ENCODE data around the gene DYNC2H1.

GRCh38 chr11:103413266-103413888 lies 304.2 kb downstream of the DYNC2H1 start:
- TF ChIP-seq CTCF (IDR thresholded peaks at IDR 0.05; ENCODE audit: low read depth, low read length, missing input control) (no peak), MAX (IDR thresholded peaks at IDR 0.05) (no peak), FOXA2 (IDR thresholded peaks at IDR 0.05) (no peak), TAF1 (conservative IDR thresholded peaks at IDR 0.05) (no peak), REST (IDR thresholded peaks at IDR 0.05) (no peak), SP1 (IDR thresholded peaks at IDR 0.05) (no peak), HNF4A (conservative IDR thresholded peaks at IDR 0.05) (no peak), RXRA (IDR thresholded peaks at IDR 0.05) (no peak), NR2F2 (IDR thresholded peaks at IDR 0.05) (no peak), ZBTB33 (IDR thresholded peaks at IDR 0.05) (no peak), GABPA (IDR thresholded peaks at IDR 0.05 in 1 of 2, conservative IDR thresholded peaks at IDR 0.05 in 1 of 2) (no peak), EGR1 (IDR thresholded peaks at IDR 0.05; ENCODE audit: low read depth in 2 of 2) (no peak)

Data from liver (tissue), 3 donors.